Omental fat pad (tissue), 4 donors: ENCODE measurements around the gene VARS2. TPM values are rescaled to one million over a fixed set of nuclear protein-coding genes. Genes with fewer than 3 reads are reported as not detected.
A peak's percentile ranks its signal among the peaks of the same experiment; 100 is the strongest.

ENCODE experiments used
- ATAC-seq: fragments of 150-250 bp; one replicate; pipeline ENCODE4 v1.9.1; 2016; ENCODE audit warnings: mild to moderate bottlenecking, moderate library complexity; ENCODE audit not compliant: low FRiP score
- DNase-seq: peaks from one replicate; pipeline ENCODE4 v3.0.0-alpha.2; 2019; ENCODE audit warnings: low spot score
- total RNA-seq, 4 donors: library from RNA; depleted of rRNA; stranded (reverse); fragments of >200 nt; gene quantifications; one replicate each; pipeline ENCODE4 v1.1.0, GENCODE V29; 2016
- TF ChIP-seq, protein P1 (sequence below), 3 donors: fragments of 450-650 bp; IDR thresholded peaks; one replicate each; pipeline ENCODE4 v1.5.1; 2016 to 2017; ENCODE audit warnings: antibody characterized with exemption in 3 of 3, mild to moderate bottlenecking in 3 of 3, moderate library complexity in 2 of 3

The VARS2 gene
- total RNA-seq, 4 donors from 2014 or later, result 14.0 to 18.8 (median 16.6) TPM

DNA sequence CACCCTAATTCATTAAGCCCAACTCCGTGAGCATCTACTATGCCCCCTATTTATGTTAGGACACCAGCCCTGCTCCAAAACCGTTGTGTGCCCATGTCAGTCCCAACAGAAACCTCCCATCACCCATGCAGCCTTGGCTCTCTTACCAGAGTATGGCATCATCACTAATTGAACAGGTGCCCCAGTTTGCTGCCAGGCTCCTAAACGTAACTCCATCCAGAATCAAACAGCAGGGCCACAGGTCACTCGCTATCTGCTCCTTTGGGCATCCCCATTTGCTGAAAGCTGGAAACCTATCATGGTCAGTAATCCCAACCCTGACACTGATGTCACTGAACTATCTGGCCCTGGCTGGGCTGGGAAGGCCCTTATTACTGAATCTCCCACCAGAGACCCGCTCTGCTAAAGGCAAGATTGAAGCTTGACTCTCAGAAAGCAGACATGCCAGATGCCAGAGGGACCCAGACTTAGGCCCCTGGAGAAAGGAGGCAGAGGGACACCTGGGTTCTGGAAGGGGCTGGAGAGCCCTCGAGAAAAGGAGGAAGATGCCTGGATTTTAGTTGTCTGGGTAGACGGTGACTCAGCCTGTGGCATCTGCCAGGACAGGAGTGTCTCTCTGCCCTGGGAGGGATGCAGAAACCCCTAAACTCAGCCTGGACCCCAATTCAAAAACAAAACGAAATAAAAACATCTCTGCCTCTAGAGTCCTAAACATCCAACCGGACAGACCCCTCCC lies 40.8 kb downstream of the VARS2 start:
- ATAC-seq, result peak; percentile 31
- TF ChIP-seq, protein P1, sequence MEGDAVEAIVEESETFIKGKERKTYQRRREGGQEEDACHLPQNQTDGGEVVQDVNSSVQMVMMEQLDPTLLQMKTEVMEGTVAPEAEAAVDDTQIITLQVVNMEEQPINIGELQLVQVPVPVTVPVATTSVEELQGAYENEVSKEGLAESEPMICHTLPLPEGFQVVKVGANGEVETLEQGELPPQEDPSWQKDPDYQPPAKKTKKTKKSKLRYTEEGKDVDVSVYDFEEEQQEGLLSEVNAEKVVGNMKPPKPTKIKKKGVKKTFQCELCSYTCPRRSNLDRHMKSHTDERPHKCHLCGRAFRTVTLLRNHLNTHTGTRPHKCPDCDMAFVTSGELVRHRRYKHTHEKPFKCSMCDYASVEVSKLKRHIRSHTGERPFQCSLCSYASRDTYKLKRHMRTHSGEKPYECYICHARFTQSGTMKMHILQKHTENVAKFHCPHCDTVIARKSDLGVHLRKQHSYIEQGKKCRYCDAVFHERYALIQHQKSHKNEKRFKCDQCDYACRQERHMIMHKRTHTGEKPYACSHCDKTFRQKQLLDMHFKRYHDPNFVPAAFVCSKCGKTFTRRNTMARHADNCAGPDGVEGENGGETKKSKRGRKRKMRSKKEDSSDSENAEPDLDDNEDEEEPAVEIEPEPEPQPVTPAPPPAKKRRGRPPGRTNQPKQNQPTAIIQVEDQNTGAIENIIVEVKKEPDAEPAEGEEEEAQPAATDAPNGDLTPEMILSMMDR (IDR thresholded peaks at IDR 0.05), result no peak
- no peak for DNase-seq

DNA sequence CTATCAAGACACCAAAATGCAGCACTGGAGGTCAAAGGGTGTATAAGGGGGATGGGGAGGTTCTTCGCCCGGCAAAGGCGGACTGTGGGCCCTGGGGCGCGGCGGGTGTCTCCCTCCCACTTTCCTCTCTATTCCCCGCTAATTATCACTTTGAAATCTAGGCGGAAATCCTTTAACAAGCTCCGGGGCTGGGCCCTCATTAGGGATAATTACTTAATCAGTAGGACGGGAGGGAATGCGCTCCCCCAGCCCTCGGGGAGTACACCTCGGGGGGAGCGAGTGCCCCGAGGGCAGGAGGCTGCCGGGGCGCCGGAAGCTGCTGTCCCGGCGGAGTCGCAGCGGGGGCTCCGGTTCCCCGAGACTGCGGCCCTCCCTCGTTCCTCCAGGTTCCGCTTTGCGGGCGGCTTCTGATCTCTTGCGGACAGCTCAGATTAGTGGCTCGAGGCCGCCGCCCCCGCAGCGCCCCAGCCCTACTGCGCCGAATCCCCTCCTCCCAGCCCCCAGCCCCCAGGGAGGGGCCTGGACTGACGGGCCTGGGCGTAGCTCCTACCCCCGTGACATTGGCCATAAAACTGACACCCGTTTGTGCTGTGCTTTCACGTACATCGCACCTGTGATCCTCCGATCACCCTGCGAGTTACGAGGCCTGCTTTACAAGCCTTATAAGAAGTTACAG lies 41.5 kb downstream of the VARS2 start:
- no peak for DNase-seq
- TF ChIP-seq, protein P1 (IDR thresholded peaks at IDR 0.05), result no peak
- ATAC-seq, result peak; percentile 78

DNA sequence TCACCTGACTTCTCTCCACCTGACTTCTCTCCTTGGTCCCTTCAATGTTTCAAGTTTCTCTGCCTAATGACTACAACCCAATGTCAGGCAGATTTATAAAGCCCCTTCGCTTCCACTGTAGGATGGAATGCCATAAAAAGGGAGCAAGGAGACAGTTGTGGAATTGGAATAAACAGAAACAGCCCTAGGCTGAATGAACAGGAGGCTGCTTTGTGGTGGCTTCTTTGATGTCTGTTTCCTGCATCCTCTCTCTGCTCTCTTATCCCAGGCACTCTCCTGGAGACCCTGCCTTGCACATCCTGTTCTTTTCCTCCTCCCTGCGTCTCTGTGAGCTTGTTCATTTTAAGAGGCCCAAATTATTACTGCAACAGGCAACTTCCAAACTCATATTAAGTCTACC lies 43.7 kb downstream of the VARS2 start:
- DNase-seq, result no peak
- no peak for ATAC-seq
- TF ChIP-seq, protein P1 (IDR thresholded peaks at IDR 0.05), result no peak

DNA sequence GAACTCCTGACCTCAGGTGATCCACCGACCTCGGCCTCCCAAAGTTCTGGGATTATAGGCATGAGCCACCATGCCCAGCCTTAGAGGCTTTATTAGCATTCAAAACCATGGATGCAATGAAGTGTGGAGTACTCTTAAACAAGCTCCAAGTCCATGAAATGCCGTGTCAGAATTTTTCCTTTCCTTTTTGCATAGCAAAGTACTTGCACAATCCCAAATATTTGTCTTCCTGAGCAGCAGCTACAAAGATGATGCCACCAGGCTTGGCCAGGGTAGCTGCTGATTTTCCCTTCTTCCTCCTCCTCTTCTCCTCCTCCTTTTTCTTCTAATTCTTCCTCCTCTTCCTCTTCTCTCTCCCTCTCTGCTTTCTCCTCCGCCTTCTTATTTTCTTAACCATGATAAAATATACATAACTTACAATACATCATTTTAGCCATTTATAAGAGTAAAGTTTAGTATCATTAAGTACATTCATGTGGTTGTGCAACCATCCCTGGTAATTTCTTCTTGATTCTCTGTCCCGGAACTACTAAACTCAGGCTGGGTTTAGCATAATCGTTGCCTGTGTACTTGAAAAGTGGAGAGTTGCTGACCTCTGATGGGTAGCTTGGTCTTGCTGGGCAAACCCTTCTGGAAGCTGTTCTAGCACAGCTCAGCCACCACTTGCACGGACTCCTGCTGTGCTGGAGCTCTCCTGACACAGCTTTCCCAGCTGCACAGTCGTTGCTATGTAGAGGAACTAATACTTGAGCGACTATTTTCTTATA lies 47.1 kb downstream of the VARS2 start:
- DNase-seq, result no peak
- ATAC-seq, result peak; percentile 48
- TF ChIP-seq, protein P1 (IDR thresholded peaks at IDR 0.05), result no peak

DNA sequence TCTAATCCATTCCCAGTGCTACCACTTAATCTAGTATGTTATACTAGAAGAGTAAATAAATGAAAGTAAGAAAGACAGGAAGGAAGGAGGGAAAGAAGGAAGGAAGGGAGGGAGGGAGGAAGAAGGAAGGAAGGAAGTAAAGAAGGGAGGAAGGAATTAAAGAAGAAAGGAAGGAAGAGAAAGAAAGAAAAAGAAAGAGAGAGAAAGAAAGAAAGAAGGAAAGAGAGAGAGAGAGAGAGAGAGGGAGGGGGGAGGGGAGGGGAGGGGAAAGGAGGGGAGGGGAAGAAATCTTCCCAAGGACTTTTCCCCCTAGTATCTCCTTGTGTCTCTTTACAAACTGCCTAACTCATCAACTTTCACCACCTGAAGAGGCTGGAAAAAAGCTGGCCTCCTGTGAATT lies 48.7 kb downstream of the VARS2 start:
- DNase-seq, result no peak
- ATAC-seq, result no peak
- TF ChIP-seq, protein P1 (IDR thresholded peaks at IDR 0.05), result no peak

DNA sequence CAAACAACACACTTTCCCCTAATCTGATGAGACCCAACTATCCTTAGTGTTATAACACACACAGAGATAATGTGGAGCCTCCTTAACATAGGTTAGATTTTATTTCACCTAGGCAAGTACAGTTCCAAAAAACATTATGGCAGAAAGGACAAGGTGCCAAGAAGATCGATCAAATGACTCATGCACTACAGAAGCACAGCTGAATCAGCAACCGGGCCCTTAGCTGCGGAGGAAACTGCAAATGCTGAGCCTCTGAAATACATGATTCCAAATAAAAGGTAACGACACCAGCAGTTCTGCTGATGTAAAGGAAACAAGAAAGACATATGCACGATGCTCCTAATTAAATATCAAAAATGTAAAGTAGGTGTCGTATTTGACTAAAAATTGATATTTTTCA lies 49.6 kb downstream of the VARS2 start:
- TF ChIP-seq, protein P1 (IDR thresholded peaks at IDR 0.05), result no peak
- ATAC-seq (no peak), DNase-seq (no peak)
